IMR-90 (cell line): Measurements from ENCODE around the gene TIGAR. TPM values are rescaled to one million over a fixed set of nuclear protein-coding genes. Genes with fewer than 3 reads are reported as not detected.

ENCODE experiments used
- ATAC-seq: fragments of 200-7000 bp; cut with Tn5 transposase; 2 replicates; pipeline ENCODE4 v1.9.1; 2020; ENCODE audit warnings: low read depth, mild to moderate bottlenecking, moderate library complexity
- BruUV-seq: library from RNA; stranded (reverse); fragments of 400-500 nt; replicated peaks from 2 replicates; lab custom pipeline; 2021; lab: Mats Ljungman, UMichigan
- CTCF ChIA-PET: fragments of 300-600 bp; formaldehyde crosslinking; extraction: SDS; loops from one replicate; lab custom pipeline; 2021; ENCODE audit warnings: antibody characterized with exemption; lab: Yijun Ruan, JAX
- POLR2A ChIA-PET: fragments of 300-600 bp; sonication (Branson Sonifier 250); formaldehyde crosslinking; loops from one replicate; lab custom pipeline; 2022; ENCODE audit warnings: antibody characterized with exemption; ENCODE audit not compliant: unreplicated experiment; lab: Charles Lee
- DNase-seq: peaks from one replicate; pipeline ENCODE4 v3.0.0; 2013
- H2AFZ ChIP-seq: replicated peaks from 2 replicates; pipeline ENCODE3; 2013; ENCODE audit warnings: low read length, mild to moderate bottlenecking; ENCODE audit not compliant: poor library complexity
- H2AK5ac ChIP-seq: 2 replicates; pipeline ENCODE4 v1.6.1; 2013; ENCODE audit warnings: low read depth, low read length, inconsistent platforms
- H2AK9ac ChIP-seq: replicated peaks from 2 replicates; pipeline ENCODE3; 2013; ENCODE audit warnings: mild to moderate bottlenecking, low read depth, low read length, moderate library complexity; ENCODE audit not compliant: poor library complexity
- H2BK120ac ChIP-seq: 2 replicates; pipeline ENCODE4 v1.6.1; 2013; ENCODE audit warnings: low read depth, low read length, inconsistent platforms
- H2BK15ac ChIP-seq: 3 replicates; pipeline ENCODE4 v1.6.1; 2013; ENCODE audit warnings: low read depth, low read length, inconsistent platforms
- H2BK20ac ChIP-seq: 2 replicates; pipeline ENCODE4 v1.6.1; 2013; ENCODE audit warnings: low read depth, mild to moderate bottlenecking, inconsistent platforms, low read length, moderate library complexity
- H2BK5ac ChIP-seq: 2 replicates; pipeline ENCODE4 v1.6.1; 2013; ENCODE audit warnings: mild to moderate bottlenecking, low read depth, low read length, inconsistent platforms; ENCODE audit not compliant: poor library complexity, severe bottlenecking
- H3K14ac ChIP-seq: replicated peaks from 2 replicates; pipeline ENCODE4 v1.6.1; 2013; ENCODE audit warnings: low read depth, low read length, inconsistent platforms
- H3K18ac ChIP-seq: 2 replicates; pipeline ENCODE4 v1.6.1; 2013; ENCODE audit warnings: low read depth, low read length, control low read depth
- H3K23ac ChIP-seq: 2 replicates; pipeline ENCODE4 v1.6.1; 2013; ENCODE audit warnings: low read depth, low read length, inconsistent platforms
- H3K27ac ChIP-seq: 2 replicates; pipeline ENCODE4 v1.5.1; 2013; ENCODE audit warnings: mild to moderate bottlenecking, control low read depth, low read length; ENCODE audit not compliant: insufficient read depth
- H3K27me3 ChIP-seq: 2 replicates; pipeline ENCODE4 v1.6.1; 2013; ENCODE audit warnings: low read length; ENCODE audit not compliant: control insufficient read depth, insufficient read depth
- H3K36me3 ChIP-seq: 2 replicates; pipeline ENCODE4 v1.6.1; 2013; ENCODE audit warnings: low read length, mixed read lengths; ENCODE audit not compliant: control insufficient read depth, insufficient read depth
- H3K4ac ChIP-seq: 2 replicates; pipeline ENCODE4 v1.6.1; 2013; ENCODE audit warnings: low read depth, low read length, inconsistent platforms
- H3K4me1 ChIP-seq: 2 replicates; pipeline ENCODE4 v1.6.1; 2013; ENCODE audit warnings: low read length, mixed read lengths; ENCODE audit not compliant: control insufficient read depth, insufficient read depth
- H3K4me2 ChIP-seq: 2 replicates; pipeline ENCODE4 v1.6.1; 2013; ENCODE audit warnings: low read depth, mild to moderate bottlenecking, control low read depth, low read length, moderate library complexity
- H3K4me3 ChIP-seq: 2 replicates; pipeline ENCODE4 v1.5.1; 2013; ENCODE audit warnings: low read depth, mild to moderate bottlenecking, control low read depth, low read length, moderate library complexity; ENCODE audit not compliant: insufficient read depth
- H3K56ac ChIP-seq: 2 replicates; pipeline ENCODE4 v1.6.1; 2013; ENCODE audit warnings: low read length, inconsistent platforms; ENCODE audit not compliant: insufficient read depth; ENCODE audit errors: extremely low read depth
- H3K79me1 ChIP-seq, 2 experiments: 2 replicates each; pipeline ENCODE4 v1.6.1; 2013; ENCODE audit warnings: low read length in 2 of 2, inconsistent platforms in 1 of 2, low read depth in 1 of 2
- H3K9ac ChIP-seq: 2 replicates; pipeline ENCODE4 v1.6.1; 2013; ENCODE audit warnings: low read depth, low read length, control low read depth
- H3K9me1 ChIP-seq: 2 replicates; pipeline ENCODE4 v1.6.1; 2013; ENCODE audit warnings: low read length, inconsistent platforms; ENCODE audit not compliant: insufficient read depth
- H3K9me3 ChIP-seq: 2 replicates; pipeline ENCODE4 v1.6.1; 2013; ENCODE audit warnings: low read length; ENCODE audit not compliant: control insufficient read depth, insufficient read depth
- H4K20me1 ChIP-seq: 2 replicates; pipeline ENCODE4 v1.6.1; 2013; ENCODE audit warnings: low read length, inconsistent platforms; ENCODE audit not compliant: insufficient read depth
- H4K5ac ChIP-seq: 2 replicates; pipeline ENCODE4 v1.6.1; 2013; ENCODE audit warnings: mild to moderate bottlenecking, low read depth, low read length, control low read depth
- H4K8ac ChIP-seq, 2 experiments: 2 replicates each; pipeline ENCODE4 v1.6.1; 2013; ENCODE audit warnings: low read depth in 2 of 2, low read length in 2 of 2, control low read depth in 1 of 2, inconsistent platforms in 1 of 2
- H4K91ac ChIP-seq: 2 replicates; pipeline ENCODE4 v1.6.1; 2013; ENCODE audit warnings: low read depth, low read length, inconsistent platforms; ENCODE audit not compliant: insufficient read depth
- CEBPB ChIP-seq: IDR thresholded peaks from 2 replicates; pipeline ENCODE4 v1.6.1; 2012; ENCODE audit warnings: low read depth, low read length, improper control_type of control experiment
- CTCF ChIP-seq: conservative IDR thresholded peaks from 2 replicates; pipeline ENCODE4 v1.5.1; 2012; ENCODE audit warnings: mild to moderate bottlenecking, low read depth, low read length, improper control_type of control experiment
- WGBS, 2 experiments: methylation state at CpG; one replicate each; pipeline versions ENCODE4 v1.1.5 to v1.1.7; 2013; ENCODE audit warnings: missing lambda C conversion rate in 2 of 2; ENCODE audit not compliant: insufficient read length in 1 of 2; ENCODE audit errors: extremely low coverage in 2 of 2; 5-methylcytosine and 5-hydroxymethylcytosine counted together
- dilution Hi-C: fragments of 300-500 bp; cut with HindIII; formaldehyde crosslinking; loops from one replicate; pipeline ENCODE4 v1.14.3; 2018; ENCODE audit warnings: low sequenced_read_pairs; ENCODE audit not compliant: unreplicated experiment
- in situ Hi-C: fragments of 300-500 bp; cut with MboI; formaldehyde crosslinking; loops from 3 replicates; pipeline ENCODE4 v1.14.3; 2019; ENCODE audit warnings: low sequenced_read_pairs, inconsistent platforms, mixed read lengths
- intact Hi-C: fragments of 100-400 bp; cut with micrococcal nuclease; formaldehyde crosslinking; loops from 2 replicates; pipeline ENCODE4 v1.10.0; 2022
- polyA plus RNA-seq, 3 experiments: library from polyadenylated mRNA; depleted of rRNA; stranded (reverse); fragments of >200 nt; gene quantifications; 2 replicates each; pipeline ENCODE4 v1.2.3, GENCODE V29; 2012; ENCODE audit warnings: low replicate concordance in 1 of 3
- total RNA-seq: library from RNA; depleted of rRNA; stranded (reverse); fragments of >200 nt; gene quantifications from 2 replicates; pipeline ENCODE4 v1.2.3, GENCODE V29; 2012

The TIGAR gene
- total and polyA plus RNA-seq, 2 of the 4 experiments (the other 2 are of a cell fraction), result 7.3 to 13.7 TPM

- Histone ChIP-seq H4K20me1 (no peaks in the 10 kb centered on the region; the same call in 1 of the 2 replicates), H3K27ac (no peak overlapping the region), H4K5ac (no peak overlapping the region), H3K9me1 (no peaks in the 10 kb centered on the region), H4K8ac (no peak overlapping the region), H3K27me3 (no peaks in the 10 kb centered on the region), H3K4ac (no peak overlapping the region), H3K4me3 (no peak overlapping the region), H2AK9ac (no peak overlapping the region), H2BK5ac (no peak overlapping the region), H2BK15ac (no peak overlapping the region), H2AFZ (no peak overlapping the region), H3K56ac (no peak overlapping the region), H3K36me3 (peaks cover 7% of the 10 kb centered on the region), H2BK20ac (no peak overlapping the region), H3K79me1 (no peaks in the 10 kb centered on the region), H3K4me1 (no peaks in the 10 kb centered on the region), H3K23ac (no peak overlapping the region), H3K9me3 (no peaks in the 10 kb centered on the region), H4K91ac (no peak overlapping the region), H3K9ac (no peak overlapping the region), H2BK120ac (no peak overlapping the region), H2AK5ac (no peak overlapping the region), H3K14ac (no peak overlapping the region), H3K4me2 (no peak overlapping the region), H3K18ac (no peak overlapping the region)
- ChIA-PET CTCF (no interaction called here), POLR2A (no interaction called here)
- intact Hi-C loops (loop anchor here (2.0 kb wide), 1 partner anchor 173 kb away; no protein-coding TSS in a partner anchor), dilution Hi-C loops (no loop called here), in situ Hi-C loops (no loop called here)
- ATAC-seq (no peak), DNase-seq (no peak)
- BruUV-seq, result no TSS peak
- TF ChIP-seq CEBPB, result no peak
- TF ChIP-seq CTCF, result peak; percentile 30; the same call in 1 of the 2 replicates
- WGBS, 2 experiments, result no CpG with 5 or more reads among the region's 4 CpGs
Measured at GRCh38 chr12:4353785-4354208, 32.8 kb downstream of the TIGAR start.
